DOHH2 (cell line): ENCODE results near the gene NCAM2.

Source experiments
- H3F3A ChIP-seq: fragments of 200-600 bp; sonication (generic), shearing (Covaris generic); 2 replicates; pipeline ENCODE4 v1.6.0; 2016; ENCODE audit warnings: antibody characterized with exemption, mild to moderate bottlenecking; ENCODE audit not compliant: control insufficient read depth, insufficient read depth
- H3K27ac ChIP-seq: fragments of 200-600 bp; sonication (generic); 2 replicates; pipeline ENCODE4 v1.5.1; 2014; ENCODE audit warnings: low read depth, mild to moderate bottlenecking, low read length, moderate library complexity
- H3K27me3 ChIP-seq: fragments of 200-600 bp; sonication (generic); 2 replicates; pipeline ENCODE4 v1.6.1; 2014; ENCODE audit warnings: mild to moderate bottlenecking, low read length, mixed read lengths; ENCODE audit not compliant: control insufficient read depth
- H3K36me3 ChIP-seq: fragments of 200-600 bp; sonication (generic); 2 replicates; pipeline ENCODE4 v1.6.1; 2014; ENCODE audit warnings: mild to moderate bottlenecking, low read length, moderate library complexity, mixed read lengths; ENCODE audit not compliant: control insufficient read depth
- H3K4me1 ChIP-seq: fragments of 200-600 bp; sonication (generic); 2 replicates; pipeline ENCODE4 v1.6.1; 2014; ENCODE audit warnings: mild to moderate bottlenecking, low read length, mixed read lengths; ENCODE audit not compliant: control insufficient read depth
- H3K4me2 ChIP-seq: fragments of 200-600 bp; sonication (generic); 2 replicates; pipeline ENCODE4 v1.6.0; 2014; ENCODE audit warnings: mild to moderate bottlenecking, low read length, moderate library complexity
- H3K4me3 ChIP-seq: fragments of 200-600 bp; sonication (generic); 2 replicates; pipeline ENCODE4 v1.5.1; 2014; ENCODE audit warnings: mild to moderate bottlenecking, low read length, mixed read lengths
- H3K79me2 ChIP-seq: fragments of 200-600 bp; sonication (generic); 2 replicates; pipeline ENCODE4 v1.6.1; 2014; ENCODE audit warnings: mild to moderate bottlenecking, low read length, mixed read lengths; ENCODE audit not compliant: control insufficient read depth
- H3K9me2 ChIP-seq: fragments of 200-600 bp; sonication (generic); replicated peaks from 2 replicates; pipeline ENCODE4 v1.6.1; 2014; ENCODE audit warnings: mild to moderate bottlenecking, low read length, mixed read lengths; ENCODE audit not compliant: control insufficient read depth
- H3K9me3 ChIP-seq: fragments of 200-600 bp; sonication (generic); 2 replicates; pipeline ENCODE4 v1.6.1; 2014; ENCODE audit warnings: antibody characterized with exemption, low read length, mixed read lengths; ENCODE audit not compliant: control insufficient read depth, insufficient read depth
- H4K20me1 ChIP-seq: fragments of 200-600 bp; sonication (generic); 2 replicates; pipeline ENCODE4 v1.6.0; 2014; ENCODE audit warnings: low read depth, mild to moderate bottlenecking, antibody characterized with exemption, low read length, moderate library complexity; ENCODE audit not compliant: control insufficient read depth, insufficient read depth
- EZH2phosphoT487 ChIP-seq: fragments of 200-600 bp; sonication (generic); IDR thresholded peaks from 2 replicates; pipeline ENCODE4 v1.6.1; 2017; ENCODE audit warnings: borderline replicate concordance, mild to moderate bottlenecking, antibody characterized with exemption, low read length, moderate library complexity, mixed read lengths
- TF ChIP-seq, protein P1 (sequence below): fragments of 200-600 bp; sonication (generic); IDR thresholded peaks from one replicate; pipeline ENCODE4 v1.5.1; 2014; ENCODE audit warnings: antibody characterized with exemption, mild to moderate bottlenecking, low read depth, low read length; ENCODE audit not compliant: poor library complexity, severe bottlenecking

The NCAM2 gene

DNA sequence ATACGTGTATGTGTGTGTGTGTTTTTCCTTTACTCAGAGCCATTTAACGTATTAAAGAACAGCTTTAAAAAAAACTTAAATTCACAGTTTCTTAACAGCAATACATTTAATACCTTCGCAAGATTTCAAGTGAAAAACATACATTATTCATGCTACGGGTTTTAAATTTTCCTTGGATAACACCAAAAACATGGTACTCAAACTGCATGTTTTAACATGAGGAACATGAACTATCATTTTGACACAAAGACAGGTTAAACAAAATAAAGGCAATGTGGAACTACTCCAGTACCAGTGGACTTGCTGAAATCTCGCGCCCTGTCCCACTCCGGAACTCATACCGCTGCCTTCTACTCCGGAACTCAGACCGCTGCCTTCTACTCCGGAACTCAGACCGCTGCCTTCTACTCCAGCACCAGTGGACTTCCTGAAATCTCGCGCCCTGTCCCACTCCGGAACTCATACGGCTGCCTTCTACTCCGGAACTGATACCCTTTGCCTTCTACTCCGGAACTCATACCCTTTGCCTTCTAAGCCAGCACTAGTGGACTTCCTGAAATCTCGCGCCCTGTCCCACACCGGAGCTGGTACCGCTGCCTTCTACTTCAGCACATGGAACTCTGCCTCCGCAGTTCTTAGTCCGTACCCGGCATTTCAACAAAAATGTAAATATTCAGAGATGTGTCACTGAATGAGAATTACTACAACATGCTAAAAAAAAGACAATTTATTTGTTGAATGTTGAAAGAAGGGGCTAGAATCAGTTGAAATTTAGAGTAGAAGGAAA, 148.6 kb downstream of the NCAM2 start:
- Histone ChIP-seq H3F3A (no peaks in the 10 kb centered on the region), H3K4me2 (no peak overlapping the region), H3K9me2 (no peaks in the 10 kb centered on the region), H3K4me1 (no peaks in the 10 kb centered on the region), H3K9me3 (no peaks in the 10 kb centered on the region), H3K36me3 (no peaks in the 10 kb centered on the region), H3K79me2 (no peaks in the 10 kb centered on the region), H3K27me3 (no peaks in the 10 kb centered on the region), H4K20me1 (no peaks in the 10 kb centered on the region), H3K27ac (no peak overlapping the region), H3K4me3 (no peak overlapping the region)
- no peak for TF ChIP-seq EZH2phosphoT487
- TF ChIP-seq, protein P1, sequence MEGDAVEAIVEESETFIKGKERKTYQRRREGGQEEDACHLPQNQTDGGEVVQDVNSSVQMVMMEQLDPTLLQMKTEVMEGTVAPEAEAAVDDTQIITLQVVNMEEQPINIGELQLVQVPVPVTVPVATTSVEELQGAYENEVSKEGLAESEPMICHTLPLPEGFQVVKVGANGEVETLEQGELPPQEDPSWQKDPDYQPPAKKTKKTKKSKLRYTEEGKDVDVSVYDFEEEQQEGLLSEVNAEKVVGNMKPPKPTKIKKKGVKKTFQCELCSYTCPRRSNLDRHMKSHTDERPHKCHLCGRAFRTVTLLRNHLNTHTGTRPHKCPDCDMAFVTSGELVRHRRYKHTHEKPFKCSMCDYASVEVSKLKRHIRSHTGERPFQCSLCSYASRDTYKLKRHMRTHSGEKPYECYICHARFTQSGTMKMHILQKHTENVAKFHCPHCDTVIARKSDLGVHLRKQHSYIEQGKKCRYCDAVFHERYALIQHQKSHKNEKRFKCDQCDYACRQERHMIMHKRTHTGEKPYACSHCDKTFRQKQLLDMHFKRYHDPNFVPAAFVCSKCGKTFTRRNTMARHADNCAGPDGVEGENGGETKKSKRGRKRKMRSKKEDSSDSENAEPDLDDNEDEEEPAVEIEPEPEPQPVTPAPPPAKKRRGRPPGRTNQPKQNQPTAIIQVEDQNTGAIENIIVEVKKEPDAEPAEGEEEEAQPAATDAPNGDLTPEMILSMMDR, result no peak

DNA sequence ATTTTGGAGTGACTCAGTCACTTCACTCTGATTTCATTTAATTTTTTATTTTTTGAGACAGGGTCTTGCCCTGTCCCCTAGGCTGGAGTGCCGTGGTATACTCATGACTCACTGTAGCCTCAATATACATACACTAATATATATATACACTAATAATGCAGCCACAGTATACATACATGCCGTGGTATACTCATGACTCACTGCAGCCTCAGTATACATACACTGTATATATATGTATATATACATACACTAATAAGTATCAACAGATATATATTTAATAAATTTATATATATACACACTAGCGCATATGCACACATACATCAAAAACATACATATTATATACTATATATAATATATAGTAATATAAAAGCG, 149.2 kb downstream of the NCAM2 start:
- Histone ChIP-seq H3K9me2 (no peaks in the 10 kb centered on the region), H3K27me3 (no peaks in the 10 kb centered on the region), H3K4me1 (no peaks in the 10 kb centered on the region), H3K4me3 (no peak overlapping the region), H3K4me2 (no peak overlapping the region), H3F3A (no peaks in the 10 kb centered on the region), H3K79me2 (no peaks in the 10 kb centered on the region), H3K9me3 (no peaks in the 10 kb centered on the region), H3K27ac (no peak overlapping the region), H4K20me1 (no peaks in the 10 kb centered on the region), H3K36me3 (no peaks in the 10 kb centered on the region)
- no peak for TF ChIP-seq EZH2phosphoT487
- TF ChIP-seq, protein P1, result no peak

- no peaks in the 10 kb centered on the region for H3K36me3 ChIP-seq
- H4K20me1 ChIP-seq, result no peaks in the 10 kb centered on the region
- no peaks in the 10 kb centered on the region for H3K27me3 ChIP-seq
- no peak overlapping the region for H3K4me2 ChIP-seq
- no peaks in the 10 kb centered on the region for H3F3A ChIP-seq
- H3K4me3 ChIP-seq, result no peak overlapping the region
- no peak overlapping the region for H3K27ac ChIP-seq
- no peaks in the 10 kb centered on the region for H3K4me1 ChIP-seq
- no peaks in the 10 kb centered on the region for H3K9me2 ChIP-seq
- no peaks in the 10 kb centered on the region for H3K79me2 ChIP-seq
- no peak for TF ChIP-seq EZH2phosphoT487
- TF ChIP-seq, protein P1, result no peak
- H3K9me3 ChIP-seq, result no peaks in the 10 kb centered on the region
Measured at GRCh38 chr21:21148009-21148408, 149.8 kb downstream of the NCAM2 start.
